Rectal smooth muscle tissue (tissue), 1 donor: ENCODE data around the gene TOMM40L.
"Not testable (repeated sequence)": the region's sequence is repeated elsewhere in the genome, so short reads cannot be mapped to it uniquely, and the experiment has no call there.

Experiments
- H3K27ac ChIP-seq: one replicate; pipeline ENCODE4 v1.7.0; 2013; ENCODE audit warnings: low read depth, low read length, inconsistent platforms
- H3K27me3 ChIP-seq: one replicate; pipeline ENCODE4 v1.7.0; 2013; ENCODE audit warnings: low read length; ENCODE audit not compliant: control insufficient read depth, insufficient read depth
- H3K36me3 ChIP-seq: one replicate; pipeline ENCODE4 v1.7.0; 2013; ENCODE audit warnings: low read length; ENCODE audit not compliant: control insufficient read depth, insufficient read depth
- H3K4me1 ChIP-seq: one replicate; pipeline ENCODE4 v1.7.0; 2013; ENCODE audit warnings: low read length; ENCODE audit not compliant: control insufficient read depth, insufficient read depth
- H3K4me3 ChIP-seq: one replicate; pipeline ENCODE4 v1.7.0; 2013; ENCODE audit warnings: low read length
- H3K9ac ChIP-seq: one replicate; pipeline ENCODE4 v1.7.0; 2013; ENCODE audit warnings: low read length

Gene TOMM40L

DNA sequence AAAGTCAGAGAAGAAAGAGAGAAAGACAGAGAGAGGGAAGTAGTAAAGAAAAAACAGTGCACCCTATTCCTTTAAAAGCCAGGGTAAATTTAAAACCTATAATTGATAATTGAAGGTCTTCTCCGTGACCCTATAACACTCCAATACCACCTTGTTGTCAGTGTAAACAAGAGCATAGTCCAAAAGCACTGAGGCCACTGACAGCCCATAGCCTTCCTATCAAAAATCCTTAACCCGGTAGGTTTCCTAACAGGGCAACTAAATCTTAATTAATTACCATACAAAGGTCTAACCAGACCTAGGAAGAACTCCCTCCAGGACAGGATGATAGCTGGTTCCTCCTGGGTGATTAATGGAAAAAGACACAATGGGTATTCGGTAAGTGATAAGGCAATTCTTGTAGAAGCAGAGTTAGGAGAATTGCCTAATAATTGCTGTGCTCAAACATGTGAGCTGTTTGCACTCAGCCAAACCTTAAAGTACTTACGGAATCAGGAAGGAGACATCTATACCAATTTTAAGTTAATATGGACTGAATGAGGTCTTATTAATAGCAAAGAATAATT, 30.2 kb downstream of the TOMM40L start:
- H3K4me3 ChIP-seq, H3K4me1 ChIP-seq, H3K9ac ChIP-seq, H3K36me3 ChIP-seq, H3K27me3 ChIP-seq, H3K27ac ChIP-seq: not testable (repeated sequence)

DNA sequence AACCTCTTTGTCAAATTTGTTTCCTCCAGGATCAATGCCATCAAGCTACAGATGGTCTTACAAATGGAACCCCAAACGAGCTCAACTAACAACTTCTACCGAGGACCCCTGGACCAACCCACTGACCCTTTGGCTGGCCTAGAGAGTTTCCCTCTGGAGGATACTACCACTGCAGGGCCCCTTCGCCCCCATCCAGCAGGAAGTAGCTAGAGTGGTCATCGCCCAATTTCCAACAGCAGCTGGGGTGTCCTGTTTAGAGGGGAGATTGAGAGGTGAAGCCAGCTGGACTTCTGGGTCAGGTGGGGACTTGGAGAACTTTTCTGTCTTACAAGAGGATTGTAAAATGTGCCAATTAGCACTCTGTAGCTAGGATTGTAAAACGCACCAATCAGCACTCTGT, 31.2 kb downstream of the TOMM40L start:
- not testable (repeated sequence) for H3K27me3 ChIP-seq, H3K9ac ChIP-seq, H3K27ac ChIP-seq, H3K4me1 ChIP-seq, H3K4me3 ChIP-seq, H3K36me3 ChIP-seq

DNA sequence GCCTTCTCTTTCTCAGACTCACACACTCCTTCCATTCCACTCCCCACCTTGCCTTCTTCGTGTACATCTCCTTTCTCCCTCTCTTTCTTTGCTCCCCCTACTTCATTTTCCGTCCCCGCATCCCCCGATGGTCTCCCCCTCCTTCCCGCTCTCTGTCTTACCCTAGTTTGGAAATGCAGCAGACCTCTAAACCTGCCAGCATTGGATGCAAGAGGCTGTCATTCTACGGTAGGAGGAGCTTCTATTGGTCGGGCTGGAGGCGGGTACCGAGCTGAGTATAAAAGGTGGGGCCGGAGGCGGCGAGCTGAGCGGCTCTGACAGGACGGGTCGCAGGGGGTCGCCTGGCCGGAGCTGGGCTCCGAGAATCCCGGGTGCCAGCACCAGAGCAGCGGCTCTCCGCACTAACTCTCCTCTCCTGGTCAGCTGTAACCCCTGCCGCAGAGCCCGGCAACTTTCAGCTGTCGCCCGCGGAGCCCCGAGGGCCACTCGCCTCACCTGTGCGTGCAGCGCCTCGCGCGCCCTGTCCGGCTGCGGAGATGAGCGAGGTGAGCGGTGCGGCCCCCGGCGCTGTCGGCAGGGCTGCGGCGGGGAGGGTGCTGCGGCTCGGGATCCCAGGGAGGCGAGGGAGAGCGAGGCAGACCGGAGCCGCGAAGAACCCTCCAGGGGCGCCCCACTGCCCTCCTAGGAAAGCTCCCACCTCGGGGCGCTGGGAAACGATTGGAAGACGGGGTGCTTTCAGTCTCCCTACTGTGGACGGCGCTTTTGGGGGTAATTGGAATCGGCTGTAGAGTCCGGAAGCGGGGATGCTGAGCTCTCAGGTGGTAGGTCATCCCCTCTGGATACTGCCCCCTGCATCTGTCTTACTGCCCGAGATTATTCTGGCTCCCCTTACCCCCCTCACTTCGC, 32.8 kb downstream of the TOMM40L start, which contains the start of gene PCP4L1:
Gene PCP4L1, plus strand, starts transcription at position 307 of the 906 bp plus-strand sequence. Its CDS starts 230 bp downstream, at position 537.
- H3K27ac ChIP-seq: peak within 1 kb of the TSS; percentile 80
- peak within 1 kb of the TSS; percentile 81 for H3K4me3 ChIP-seq
- peaks cover 3% of the 10 kb centered on the region for H3K27me3 ChIP-seq
- no peak within 1 kb of the TSS for H3K9ac ChIP-seq
- H3K36me3 ChIP-seq: no peaks in the 10 kb centered on the region
- H3K4me1 ChIP-seq: peaks cover 2% of the 10 kb centered on the region

DNA sequence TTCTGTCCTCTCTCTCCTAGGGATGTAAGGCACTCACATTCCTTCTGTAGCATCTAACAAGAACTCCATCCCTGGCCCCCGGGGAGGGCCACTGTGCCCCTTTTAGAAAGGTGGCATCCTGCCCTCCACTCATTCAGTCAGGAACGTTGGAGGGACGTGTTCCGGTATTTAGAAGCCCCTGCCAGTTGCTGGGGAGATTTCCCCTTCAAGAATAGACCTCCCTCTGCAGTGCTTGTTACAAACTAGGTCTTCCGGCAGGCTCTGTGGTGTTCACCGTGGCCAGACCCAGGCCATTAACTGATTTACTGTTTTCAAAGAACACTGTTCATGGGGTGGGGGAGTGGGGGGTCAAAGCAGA, 33.5 kb downstream of the TOMM40L start:
- Histone ChIP-seq H3K27ac (peak overlapping the region; percentile 80), H3K4me3 (peak overlapping the region; percentile 81), H3K27me3 (peaks cover 3% of the 10 kb centered on the region), H3K9ac (no peak overlapping the region), H3K36me3 (no peaks in the 10 kb centered on the region), H3K4me1 (peaks cover 2% of the 10 kb centered on the region)

DNA sequence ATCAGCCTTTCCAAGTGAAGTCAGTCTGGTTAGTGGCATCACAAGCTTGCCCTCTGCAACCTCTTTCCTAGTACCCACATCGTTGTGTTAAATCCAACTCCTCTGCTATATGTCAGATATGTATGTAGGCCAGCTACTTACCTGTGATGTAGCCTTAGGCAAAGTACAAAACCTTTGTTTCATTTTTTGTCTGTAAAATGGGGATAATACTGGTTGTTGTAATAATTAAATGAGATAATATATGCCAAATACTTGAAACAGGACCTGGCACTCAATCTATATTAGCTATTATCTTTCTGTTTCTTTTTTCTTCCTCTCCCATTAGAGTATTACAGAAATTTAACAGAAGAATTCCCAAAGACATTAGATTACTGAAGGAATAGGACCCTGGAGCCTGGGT, 33.9 kb downstream of the TOMM40L start:
- Histone ChIP-seq H3K4me3 (peak overlapping the region; percentile 81), H3K9ac (no peak overlapping the region), H3K36me3 (no peaks in the 10 kb centered on the region), H3K27me3 (peaks cover 3% of the 10 kb centered on the region), H3K4me1 (peaks cover 2% of the 10 kb centered on the region), H3K27ac (no peak overlapping the region)

DNA sequence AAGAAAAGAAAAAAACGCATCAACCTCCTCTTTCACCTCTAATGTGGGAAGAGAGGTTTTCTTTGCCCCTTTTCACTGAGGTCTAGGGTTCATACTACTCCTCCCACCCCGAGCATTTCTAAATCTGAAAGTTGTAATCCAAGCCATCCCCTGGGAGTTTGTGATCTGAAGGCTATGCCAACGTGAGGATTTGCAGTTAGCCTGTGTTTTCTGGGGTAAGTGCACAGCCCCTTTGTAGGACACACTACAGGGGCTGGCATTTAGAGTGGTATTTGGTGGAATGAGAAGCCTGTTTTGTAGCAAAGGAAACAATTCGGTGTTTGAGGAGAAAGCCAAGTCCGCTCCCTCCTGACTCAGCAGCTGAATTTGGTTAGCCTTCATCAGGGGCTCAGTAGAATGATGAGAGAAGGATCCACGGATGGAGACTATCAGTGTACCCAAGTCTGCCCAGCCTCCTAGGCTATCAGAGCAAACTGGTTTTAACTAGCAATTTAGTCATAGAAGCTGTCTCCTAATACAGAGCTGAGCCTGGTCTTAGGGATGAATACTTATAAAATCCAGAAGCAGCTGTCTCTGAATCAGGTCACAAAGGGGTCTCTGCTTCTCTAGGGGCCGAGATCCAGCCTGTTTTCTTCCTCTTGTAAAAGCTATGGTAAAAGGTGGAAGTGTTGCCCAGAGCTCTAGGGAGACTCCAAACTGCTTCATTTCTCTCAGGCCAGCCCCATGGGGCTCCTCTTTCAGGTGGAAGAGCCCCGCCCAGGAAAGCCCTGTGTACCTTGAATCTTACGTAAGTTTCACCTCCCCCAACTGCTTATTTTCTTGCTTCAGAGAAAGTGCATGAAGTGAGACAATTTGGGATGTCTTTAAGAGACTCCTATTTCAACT, 34.8 kb downstream of the TOMM40L start:
- Histone ChIP-seq H3K9ac (no peak overlapping the region), H3K27me3 (peaks cover 3% of the 10 kb centered on the region), H3K4me1 (peaks cover 2% of the 10 kb centered on the region), H3K27ac (peak overlapping the region; percentile 36), H3K36me3 (no peaks in the 10 kb centered on the region), H3K4me3 (no peak overlapping the region)

DNA sequence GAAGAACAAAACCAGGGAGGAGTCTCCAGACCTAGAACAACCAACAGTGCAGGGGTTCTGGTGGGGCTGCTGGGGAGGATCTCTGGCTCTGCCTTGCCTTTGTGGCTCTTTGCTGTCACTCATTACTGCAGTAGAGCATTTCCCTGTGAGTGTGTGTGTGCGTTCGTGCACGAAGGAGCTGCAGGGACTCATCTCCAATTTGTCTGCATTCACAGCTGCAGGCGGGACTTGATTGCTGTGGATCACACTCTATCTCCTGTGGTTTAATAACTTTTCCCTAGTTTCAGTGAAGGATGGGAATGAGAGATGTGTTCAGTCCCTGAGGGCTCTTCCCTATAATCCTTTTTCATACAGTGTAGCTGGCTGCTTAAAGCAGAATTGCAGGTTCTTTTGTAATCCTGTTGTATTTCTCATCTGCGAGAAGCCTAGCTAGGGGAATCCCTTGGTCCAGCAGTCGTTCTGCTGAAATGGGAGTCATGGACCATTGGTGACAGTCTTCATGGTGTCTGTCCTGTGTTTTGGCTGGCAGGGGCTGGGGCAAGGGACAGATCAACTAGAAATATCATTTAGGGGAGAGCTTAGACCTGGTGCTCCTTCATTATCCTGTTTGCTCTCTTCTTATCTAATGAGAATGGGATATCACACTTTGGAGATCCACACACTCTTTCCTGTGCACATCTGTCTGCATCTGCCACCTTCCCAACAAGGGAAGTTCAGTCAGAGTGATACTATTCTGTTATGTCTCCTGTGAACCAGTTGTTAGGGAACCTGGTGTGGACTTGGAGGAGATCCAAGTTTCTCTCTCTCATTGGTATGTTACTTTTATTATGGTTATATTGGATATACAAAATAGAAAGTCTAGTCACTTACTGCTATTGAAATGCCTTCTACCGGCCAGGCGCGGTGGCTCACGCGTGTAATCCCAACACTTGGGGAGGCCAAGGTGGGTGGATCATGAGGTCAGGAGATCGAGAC, 35.7 kb downstream of the TOMM40L start:
- Histone ChIP-seq H3K9ac (no peak overlapping the region), H3K4me3 (no peak overlapping the region), H3K27me3 (peaks cover 3% of the 10 kb centered on the region), H3K4me1 (peaks cover 9% of the 10 kb centered on the region), H3K36me3 (no peaks in the 10 kb centered on the region), H3K27ac (peak overlapping the region; percentile 21)

DNA sequence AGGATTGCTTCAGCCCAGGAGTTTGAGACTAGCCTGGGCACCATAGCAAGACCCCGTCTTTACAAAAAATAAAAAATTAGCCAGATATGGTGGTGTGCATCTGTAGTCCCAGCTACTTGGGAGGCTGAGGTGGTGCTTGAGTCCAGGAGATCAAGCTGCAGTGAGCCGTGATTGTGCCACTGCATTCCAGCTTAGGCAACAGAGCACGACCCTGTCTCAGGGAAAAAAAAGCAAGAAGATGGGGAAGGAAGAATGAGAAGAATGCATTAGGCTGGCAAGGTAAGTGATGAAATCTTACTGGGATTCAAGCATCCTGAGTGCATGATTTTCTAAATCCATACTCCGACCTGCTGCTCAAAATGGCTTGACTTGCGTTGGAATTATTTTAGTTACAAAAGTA, 39.4 kb downstream of the TOMM40L start:
- H3K4me1 ChIP-seq: peaks cover 16% of the 10 kb centered on the region
- H3K4me3 ChIP-seq: no peak overlapping the region
- no peak overlapping the region for H3K9ac ChIP-seq
- no peaks in the 10 kb centered on the region for H3K27me3 ChIP-seq
- H3K27ac ChIP-seq: no peak overlapping the region
- H3K36me3 ChIP-seq: no peaks in the 10 kb centered on the region

DNA sequence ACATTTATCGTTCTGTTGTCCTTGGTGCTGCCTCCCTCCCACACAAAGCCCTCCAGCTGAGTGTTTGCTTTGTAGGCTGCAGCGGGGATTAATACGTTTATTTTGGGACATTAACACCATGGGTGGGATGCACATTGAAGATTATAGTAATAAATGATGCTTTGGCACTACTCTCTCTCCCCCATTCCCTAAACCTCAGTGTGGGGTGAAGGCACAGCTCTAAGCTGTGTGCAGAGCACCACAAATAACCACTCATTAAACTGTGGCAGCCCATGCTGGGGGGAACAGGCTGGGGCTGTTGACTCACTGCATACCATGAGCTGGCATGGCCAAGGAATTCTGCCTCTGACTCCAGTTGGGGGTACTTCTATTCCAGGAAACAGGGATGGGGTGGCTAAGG, 40.3 kb downstream of the TOMM40L start:
- peak overlapping the region; percentile 63 for H3K27ac ChIP-seq
- no peaks in the 10 kb centered on the region for H3K36me3 ChIP-seq
- H3K9ac ChIP-seq: no peak overlapping the region
- no peak overlapping the region for H3K4me3 ChIP-seq
- H3K4me1 ChIP-seq: peaks cover 16% of the 10 kb centered on the region
- no peaks in the 10 kb centered on the region for H3K27me3 ChIP-seq

DNA sequence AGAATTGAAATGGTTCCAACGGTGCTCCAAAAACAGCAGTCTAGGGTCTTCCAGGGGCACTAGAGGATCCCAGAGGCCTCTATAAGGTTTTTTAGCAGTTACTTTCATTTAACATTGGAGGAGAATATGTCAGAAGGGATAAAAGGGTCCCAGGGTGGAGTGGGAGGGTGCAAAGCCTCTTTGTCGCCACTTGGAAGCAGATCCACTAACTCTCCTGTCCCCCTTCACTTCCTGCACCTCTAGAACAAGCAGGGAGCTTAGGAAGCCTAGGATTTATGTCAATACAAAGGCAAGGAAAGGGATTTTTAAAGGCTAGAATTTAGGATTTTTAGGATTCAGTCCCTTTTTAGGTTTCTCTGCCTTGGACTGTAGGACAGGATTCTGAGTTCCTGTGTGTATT, 41.0 kb downstream of the TOMM40L start:
- peak overlapping the region; percentile 63 for H3K27ac ChIP-seq
- H3K4me3 ChIP-seq: no peak overlapping the region

DNA sequence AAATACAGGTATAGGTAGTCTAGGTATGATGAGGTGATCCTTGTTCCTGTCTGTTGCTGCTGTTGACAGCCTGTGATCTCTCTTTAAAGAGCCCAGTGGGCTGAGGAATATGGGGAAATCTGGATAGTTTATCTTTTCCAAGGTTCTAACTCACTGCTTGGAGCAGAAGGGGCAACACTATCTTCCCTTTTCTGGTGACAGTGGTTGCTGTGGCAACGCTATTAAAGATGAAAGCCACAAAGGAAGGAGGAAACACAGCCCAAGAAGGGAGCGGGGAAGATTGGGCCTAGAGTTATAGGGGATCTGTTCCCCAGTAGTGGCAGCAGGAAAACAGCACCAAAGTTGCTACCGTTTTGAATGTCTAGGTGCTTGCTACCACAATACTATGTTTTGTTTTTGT, 41.5 kb downstream of the TOMM40L start:
- H3K4me1 ChIP-seq: peaks cover 14% of the 10 kb centered on the region
- no peaks in the 10 kb centered on the region for H3K36me3 ChIP-seq
- peak overlapping the region; percentile 63 for H3K27ac ChIP-seq
- H3K4me3 ChIP-seq: no peak overlapping the region
- H3K27me3 ChIP-seq: no peaks in the 10 kb centered on the region
- no peak overlapping the region for H3K9ac ChIP-seq

More for the DNA sequence above, 41.0 kb downstream of the TOMM40L start:
- Histone ChIP-seq H3K27me3 (no peaks in the 10 kb centered on the region), H3K36me3 (no peaks in the 10 kb centered on the region), H3K9ac (no peak overlapping the region), H3K4me1 (peaks cover 14% of the 10 kb centered on the region)
